HG03175 (cell line): ENCODE data around the gene PIM3.
"Not testable (repeated sequence)": the region's sequence is repeated elsewhere in the genome, so short reads cannot be mapped to it uniquely, and the experiment has no call there.

Experiments used
- ATAC-seq: cut with Tn5 transposase; IDR thresholded peaks from one replicate; pipeline ENCODE4 v1.9.1; 2021; ENCODE audit warnings: mild to moderate bottlenecking, moderate library complexity; ENCODE audit not compliant: unreplicated experiment

Gene PIM3

GRCh38 chr22:49942565-49943404, 17.8 kb upstream of the PIM3 start:
- no peak for ATAC-seq

GRCh38 chr22:49943405-49943765, 17.2 kb upstream of the PIM3 start:
- no peak for ATAC-seq

- ATAC-seq = no peak
These were observed 16.7 kb upstream of the PIM3 start for GRCh38 chr22:49943771-49944398.

- no peak for ATAC-seq
These were observed 16.1 kb upstream of the PIM3 start for GRCh38 chr22:49944399-49944891.

- ATAC-seq = not testable (repeated sequence)
These were observed 15.4 kb upstream of the PIM3 start for GRCh38 chr22:49945042-49945794.

GRCh38 chr22:49946612-49947295, 13.8 kb upstream of the PIM3 start:
- no peak for ATAC-seq

GRCh38 chr22:49947296-49947622, 13.3 kb upstream of the PIM3 start:
- ATAC-seq = no peak

- ATAC-seq = no peak
These were observed 12.2 kb upstream of the PIM3 start for GRCh38 chr22:49948116-49948957.

GRCh38 chr22:49948958-49949913, 11.3 kb upstream of the PIM3 start:
- no peak for ATAC-seq

GRCh38 chr22:49949914-49950292, 10.7 kb upstream of the PIM3 start:
- ATAC-seq = no peak

- no peak for ATAC-seq
These were observed 10.1 kb upstream of the PIM3 start for GRCh38 chr22:49950396-49950994.

GRCh38 chr22:49951000-49951677, 9.4 kb upstream of the PIM3 start:
- ATAC-seq = no peak

GRCh38 chr22:49951678-49951985, 8.9 kb upstream of the PIM3 start:
- no peak for ATAC-seq

- ATAC-seq = no peak
These were observed 8.3 kb upstream of the PIM3 start for GRCh38 chr22:49951986-49952896.

GRCh38 chr22:49953027-49953679, 7.4 kb upstream of the PIM3 start:
- ATAC-seq = no peak

GRCh38 chr22:49953680-49954344, 6.8 kb upstream of the PIM3 start:
- no peak for ATAC-seq
